NT2/D1 (cell line): Measurements from ENCODE around the gene AK2.
"Not testable (repeated sequence)": the region's sequence is repeated elsewhere in the genome, so short reads cannot be mapped to it uniquely, and the experiment has no call there.

Experiments used
- DNase-seq: peaks from one replicate; pipeline ENCODE4 v3.0.0-alpha.2; 2011; ENCODE audit warnings: low read depth, low spot score
- H3K27me3 ChIP-seq: 2 replicates; pipeline ENCODE4 v1.6.0; 2011; ENCODE audit warnings: mild to moderate bottlenecking; ENCODE audit not compliant: insufficient read length, insufficient read depth
- H3K36me3 ChIP-seq: 2 replicates; pipeline ENCODE4 v1.6.1; 2011; ENCODE audit warnings: mild to moderate bottlenecking, low read length, mixed read lengths; ENCODE audit not compliant: insufficient read depth, insufficient read length
- H3K4me1 ChIP-seq: 2 replicates; pipeline ENCODE4 v1.5.1; 2011; ENCODE audit not compliant: insufficient read depth, insufficient read length
- H3K4me3 ChIP-seq: 2 replicates; pipeline ENCODE4 v1.5.1; 2011; ENCODE audit warnings: low read depth; ENCODE audit not compliant: insufficient read length
- H3K9ac ChIP-seq: 2 replicates; pipeline ENCODE4 v1.6.0; 2011; ENCODE audit warnings: low read depth; ENCODE audit not compliant: insufficient read length
- H3K9me3 ChIP-seq: 2 replicates; pipeline ENCODE4 v1.5.1; 2011; ENCODE audit warnings: mild to moderate bottlenecking, low read length; ENCODE audit not compliant: insufficient read depth
- SUZ12 ChIP-seq: IDR thresholded peaks from 2 replicates; pipeline ENCODE4 v1.6.1; 2011; ENCODE audit not compliant: insufficient read length, insufficient read depth; ENCODE audit errors: extremely low read depth
- YY1 ChIP-seq: IDR thresholded peaks from 2 replicates; pipeline ENCODE4 v1.6.1; 2011; ENCODE audit not compliant: insufficient read length, insufficient read depth
- ZNF274 ChIP-seq: IDR thresholded peaks from 2 replicates; pipeline ENCODE4 v1.6.1; 2011; ENCODE audit warnings: mild to moderate bottlenecking, low read depth, low read length

Gene AK2

GRCh38 chr1:32984455-32985171 lies 52.1 kb downstream of the AK2 start:
- TF ChIP-seq ZNF274 (no peak), YY1 (no peak), SUZ12 (no peak)
- DNase-seq, result no peak
- Histone ChIP-seq H3K36me3 (no peaks in the 10 kb centered on the region), H3K27me3 (no peaks in the 10 kb centered on the region), H3K9me3 (no peaks in the 10 kb centered on the region), H3K4me3 (no peak overlapping the region), H3K4me1 (peaks cover 20% of the 10 kb centered on the region), H3K9ac (no peak overlapping the region)

GRCh38 chr1:32984090-32984454 lies 52.6 kb downstream of the AK2 start:
- no peak for DNase-seq
- no peaks in the 10 kb centered on the region for H3K36me3 ChIP-seq

GRCh38 chr1:32983020-32983419 lies 53.7 kb downstream of the AK2 start:
- no peak for DNase-seq
- no peak overlapping the region for H3K9ac ChIP-seq
- peaks cover 19% of the 10 kb centered on the region for H3K4me1 ChIP-seq
- no peaks in the 10 kb centered on the region for H3K27me3 ChIP-seq
- TF ChIP-seq SUZ12 (no peak), YY1 (no peak), ZNF274 (no peak)
- H3K36me3 ChIP-seq, result no peaks in the 10 kb centered on the region
- H3K9me3 ChIP-seq, result no peaks in the 10 kb centered on the region
- no peak overlapping the region for H3K4me3 ChIP-seq

More at GRCh38 chr1:32984090-32984454, 52.6 kb downstream of the AK2 start:
- peaks cover 18% of the 10 kb centered on the region for H3K4me1 ChIP-seq
- no peaks in the 10 kb centered on the region for H3K27me3 ChIP-seq
- H3K9ac ChIP-seq, result no peak overlapping the region
- TF ChIP-seq YY1, result no peak
- no peak for TF ChIP-seq SUZ12
- TF ChIP-seq ZNF274, result no peak
- no peaks in the 10 kb centered on the region for H3K9me3 ChIP-seq
- H3K4me3 ChIP-seq, result no peak overlapping the region

- H3K9me3 ChIP-seq, result no peaks in the 10 kb centered on the region
- peaks cover 21% of the 10 kb centered on the region for H3K4me1 ChIP-seq
- DNase-seq, result no peak
- no peak overlapping the region for H3K9ac ChIP-seq
- H3K4me3 ChIP-seq, result no peak overlapping the region
- TF ChIP-seq YY1, result no peak
- TF ChIP-seq SUZ12, result no peak
- no peak for TF ChIP-seq ZNF274
- no peaks in the 10 kb centered on the region for H3K27me3 ChIP-seq
- no peaks in the 10 kb centered on the region for H3K36me3 ChIP-seq
Observed at GRCh38 chr1:32981003-32981901, 55.4 kb downstream of the AK2 start.

GRCh38 chr1:32980080-32980479 lies 56.6 kb downstream of the AK2 start:
- Histone ChIP-seq H3K27me3 (no peaks in the 10 kb centered on the region), H3K4me3 (no peak overlapping the region), H3K4me1 (peaks cover 20% of the 10 kb centered on the region), H3K9ac (no peak overlapping the region), H3K9me3 (peaks cover 10% of the 10 kb centered on the region; the same call in 1 of the 2 replicates), H3K36me3 (no peaks in the 10 kb centered on the region)
- no peak for DNase-seq
- TF ChIP-seq ZNF274, result no peak
- no peak for TF ChIP-seq YY1
- no peak for TF ChIP-seq SUZ12

- DNase-seq, result no peak
- H3K27me3 ChIP-seq, result no peaks in the 10 kb centered on the region
- TF ChIP-seq SUZ12 (no peak), ZNF274 (no peak), YY1 (no peak)
- H3K4me1 ChIP-seq, result peaks cover 9% of the 10 kb centered on the region
- no peak overlapping the region for H3K9ac ChIP-seq
- H3K36me3 ChIP-seq, result no peaks in the 10 kb centered on the region
- H3K9me3 ChIP-seq, result peaks cover 12% of the 10 kb centered on the region; the same call in 1 of the 2 replicates
- H3K4me3 ChIP-seq, result no peak overlapping the region
Observed at GRCh38 chr1:32978854-32979253, 57.8 kb downstream of the AK2 start.

GRCh38 chr1:32977546-32978087 lies 59.1 kb downstream of the AK2 start:
- Histone ChIP-seq H3K9ac (peak overlapping the region; percentile 37), H3K27me3 (peaks cover 3% of the 10 kb centered on the region), H3K4me3 (no peak overlapping the region), H3K9me3 (peaks cover 12% of the 10 kb centered on the region; the same call in 1 of the 2 replicates), H3K36me3 (no peaks in the 10 kb centered on the region), H3K4me1 (peaks cover 9% of the 10 kb centered on the region)
- no peak for TF ChIP-seq ZNF274
- no peak for TF ChIP-seq YY1
- no peak for TF ChIP-seq SUZ12
- DNase-seq, result no peak

GRCh38 chr1:32975055-32975454 lies 61.6 kb downstream of the AK2 start:
- Histone ChIP-seq H3K27me3 (peaks cover 27% of the 10 kb centered on the region), H3K9me3 (peaks cover 12% of the 10 kb centered on the region; the same call in 1 of the 2 replicates)
- not testable (repeated sequence) for H3K4me3 ChIP-seq, DNase-seq, H3K4me1 ChIP-seq, H3K36me3 ChIP-seq, H3K9ac ChIP-seq

GRCh38 chr1:32973458-32973857 lies 63.2 kb downstream of the AK2 start:
- not testable (repeated sequence) for H3K4me3 ChIP-seq, H3K36me3 ChIP-seq, H3K9ac ChIP-seq, DNase-seq, H3K4me1 ChIP-seq
- peaks cover 12% of the 10 kb centered on the region; the same call in 1 of the 2 replicates for H3K9me3 ChIP-seq
- H3K27me3 ChIP-seq, result peaks cover 34% of the 10 kb centered on the region
